NCI-H226 (cell line): ENCODE measurements around the gene ACSS1.

Source experiments
- DNase-seq: peaks from one replicate; pipeline ENCODE4 v3.0.0-alpha.2; 2015

The ACSS1 gene

GRCh38 chr20:24970030-24970553 lies 87.8 kb downstream of the ACSS1 start:
- no peak for DNase-seq

DNA sequence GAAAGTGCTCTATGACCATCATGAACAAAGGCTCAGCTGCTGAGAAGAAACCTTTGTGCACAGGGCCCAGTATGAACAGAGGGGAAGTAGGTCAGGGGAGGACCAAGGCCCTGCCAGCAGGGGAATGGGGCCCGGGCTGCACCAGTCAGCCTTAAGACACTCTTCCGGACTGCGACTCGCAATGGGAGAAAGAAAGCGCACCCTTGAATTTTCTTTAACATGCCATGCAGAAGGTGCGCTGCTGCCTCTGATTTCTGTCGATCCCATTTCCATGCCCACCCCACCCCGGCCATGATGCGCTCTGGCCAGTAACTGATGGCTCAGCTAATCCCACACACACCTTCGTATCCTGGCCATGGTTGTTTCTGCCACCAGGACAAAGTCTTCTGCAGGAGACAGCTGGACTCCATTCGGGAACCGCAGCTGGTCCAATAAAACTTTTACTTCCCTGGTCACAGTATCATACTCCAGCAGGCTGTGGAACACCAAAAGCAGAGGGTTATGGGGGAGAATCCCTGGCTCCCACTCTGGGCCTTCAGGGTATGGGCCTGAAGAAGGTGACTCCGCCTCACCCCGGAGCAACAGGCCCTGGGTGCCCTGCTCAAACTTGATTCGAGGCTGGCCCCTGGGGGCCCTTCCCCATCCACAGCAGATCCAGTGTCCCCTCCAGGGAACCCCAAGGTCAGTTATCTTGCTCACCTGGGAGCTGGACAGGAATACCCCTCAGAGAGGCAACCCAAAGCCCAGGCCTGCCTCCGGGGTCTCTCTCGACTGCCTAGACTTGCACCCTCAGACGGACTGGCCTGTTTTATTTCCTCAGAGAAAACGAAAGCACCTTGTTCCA lies 88.5 kb downstream of the ACSS1 start:
- no peak for DNase-seq

GRCh38 chr20:24968278-24968800 lies 89.6 kb downstream of the ACSS1 start:
- no peak for DNase-seq

- DNase-seq, result no peak
Observed at GRCh38 chr20:24966317-24967012, 91.5 kb downstream of the ACSS1 start.

GRCh38 chr20:24965065-24965919 lies 92.6 kb downstream of the ACSS1 start:
- DNase-seq, result no peak

- no peak for DNase-seq
Observed at GRCh38 chr20:24964506-24964840, 93.5 kb downstream of the ACSS1 start.

DNA sequence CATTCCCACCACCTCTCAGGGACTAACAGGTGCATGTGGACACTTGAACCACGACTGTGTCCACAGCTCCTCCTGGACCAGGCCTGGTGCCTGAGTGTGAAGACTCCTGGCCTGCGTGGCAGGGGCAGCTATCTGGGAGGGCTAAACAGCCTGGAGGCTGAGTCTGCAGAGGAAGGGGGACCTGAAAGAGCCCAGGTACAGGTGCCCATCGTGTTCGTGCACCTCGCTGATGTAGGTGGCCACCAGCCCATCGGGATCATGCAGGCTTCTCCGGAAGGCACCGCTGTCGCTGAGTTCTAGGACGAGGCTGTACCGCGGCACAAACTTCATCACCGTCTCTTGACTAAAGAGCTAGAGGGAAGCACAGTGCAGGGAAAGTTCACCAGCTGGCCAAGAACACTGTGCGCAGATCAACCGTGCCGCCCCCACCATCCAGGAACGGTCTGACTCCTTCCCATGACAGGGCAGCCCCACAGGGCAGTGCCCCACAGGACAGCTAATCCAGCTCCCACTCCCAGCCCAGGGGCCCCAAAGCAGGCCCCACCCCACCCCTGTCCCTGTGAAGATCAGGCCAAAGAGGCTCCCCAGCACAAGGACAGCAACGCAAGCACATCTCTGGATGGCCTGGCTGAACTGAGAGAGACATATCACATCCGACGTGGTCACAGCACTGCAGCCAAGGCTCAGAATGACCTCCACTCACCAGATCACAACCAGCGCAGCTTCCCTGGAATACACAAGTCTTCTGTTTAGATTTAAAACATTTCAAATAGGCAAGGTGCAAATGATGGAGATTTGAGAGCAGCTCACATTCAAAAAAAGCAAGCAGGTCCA lies 94.0 kb downstream of the ACSS1 start:
- no peak for DNase-seq

- DNase-seq, result no peak
Observed at GRCh38 chr20:24962510-24962909, 95.4 kb downstream of the ACSS1 start.

DNA sequence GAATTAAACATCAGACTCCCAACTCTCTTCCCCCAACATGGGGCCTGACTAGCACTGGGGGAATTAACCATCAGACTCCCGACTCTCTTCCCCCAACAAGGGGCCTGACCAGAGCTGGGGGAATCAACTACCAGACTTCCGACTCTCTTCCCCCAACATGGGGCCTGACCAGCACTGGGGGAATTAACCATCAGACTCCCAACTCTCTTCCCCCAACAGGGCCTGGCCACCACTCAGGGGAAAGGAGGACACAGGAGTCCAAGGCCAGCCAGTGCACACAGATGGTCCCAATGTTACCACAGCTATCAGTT lies 95.8 kb downstream of the ACSS1 start:
- no peak for DNase-seq

GRCh38 chr20:24961384-24962181 lies 96.4 kb downstream of the ACSS1 start:
- DNase-seq, result no peak

DNA sequence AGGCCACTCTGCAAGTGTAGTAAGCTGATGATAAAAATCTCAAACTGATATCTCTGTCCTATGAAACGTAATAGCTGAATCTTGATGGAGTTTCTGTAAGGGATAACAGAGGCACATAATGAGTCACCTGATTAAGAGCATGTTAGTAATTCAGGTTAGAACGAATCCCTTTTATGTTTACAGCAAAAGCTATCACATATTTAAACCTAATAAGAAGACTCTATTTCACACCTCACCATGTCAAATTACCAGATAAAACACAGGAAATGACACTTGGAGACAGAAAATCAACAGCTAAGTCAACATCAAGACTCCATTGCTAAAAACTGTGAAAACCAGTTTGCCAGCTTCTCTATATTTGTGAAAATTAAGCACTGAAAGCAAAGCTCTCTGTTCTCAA lies 97.1 kb downstream of the ACSS1 start:
- DNase-seq, result no peak

DNA sequence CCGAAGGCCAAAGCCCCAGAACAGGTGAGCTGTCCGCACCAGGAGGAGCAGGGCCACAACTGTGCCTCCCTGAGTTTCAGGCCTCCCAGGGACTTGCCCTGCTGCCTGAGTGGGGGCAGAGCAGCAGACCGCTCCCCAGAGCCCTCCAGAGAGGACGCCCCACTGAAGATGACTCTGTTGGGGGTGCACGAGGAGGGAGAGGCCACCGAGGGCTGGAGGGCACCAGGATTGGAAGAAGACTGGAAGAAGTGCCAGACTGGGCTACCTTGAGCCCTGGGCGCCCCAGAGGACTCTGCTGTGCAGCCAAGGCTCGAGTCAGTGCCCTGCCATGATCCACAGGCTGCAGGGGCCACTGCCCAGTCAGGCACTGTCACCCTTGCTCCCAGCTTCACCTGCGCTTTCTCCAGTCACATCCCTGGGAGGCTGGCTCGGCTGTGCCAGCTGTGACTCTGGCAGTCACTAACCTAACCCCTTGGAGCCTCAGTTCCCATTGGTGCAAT lies 97.6 kb downstream of the ACSS1 start:
- DNase-seq, result no peak

DNA sequence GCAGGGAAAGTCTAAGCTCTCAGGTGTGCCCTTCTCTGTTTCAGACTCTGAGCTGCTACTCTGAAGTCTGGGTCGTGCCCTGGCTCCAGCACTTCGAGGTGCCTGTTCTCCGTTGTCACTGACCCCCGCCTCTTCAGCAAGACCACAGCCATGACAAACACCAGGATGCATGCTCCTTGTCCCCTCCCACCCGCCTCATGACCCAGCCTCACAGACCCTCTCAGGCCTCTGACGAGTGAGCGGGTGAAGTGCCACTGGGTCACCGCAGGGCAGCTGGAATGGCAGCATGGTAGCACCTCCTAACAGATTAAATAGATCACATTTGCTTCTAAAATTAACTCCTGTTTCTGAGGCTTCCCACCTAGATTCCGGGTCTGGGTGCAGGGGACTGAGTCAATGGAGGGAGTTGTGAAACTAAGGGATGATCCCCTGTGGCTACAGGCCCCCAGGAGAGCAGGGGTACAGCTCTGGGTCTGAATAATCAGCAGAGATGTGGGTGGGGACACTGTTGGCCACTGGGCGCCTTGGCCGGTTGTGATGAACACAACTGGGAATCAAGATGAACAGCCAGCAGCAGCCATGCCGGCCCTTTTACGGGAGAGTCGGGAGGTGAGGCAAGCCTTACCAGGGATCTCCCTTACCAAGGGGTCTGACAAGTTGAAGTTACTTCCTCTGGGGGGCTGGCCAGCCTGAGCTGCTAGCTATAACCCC lies 98.2 kb downstream of the ACSS1 start:
- DNase-seq, result no peak

DNA sequence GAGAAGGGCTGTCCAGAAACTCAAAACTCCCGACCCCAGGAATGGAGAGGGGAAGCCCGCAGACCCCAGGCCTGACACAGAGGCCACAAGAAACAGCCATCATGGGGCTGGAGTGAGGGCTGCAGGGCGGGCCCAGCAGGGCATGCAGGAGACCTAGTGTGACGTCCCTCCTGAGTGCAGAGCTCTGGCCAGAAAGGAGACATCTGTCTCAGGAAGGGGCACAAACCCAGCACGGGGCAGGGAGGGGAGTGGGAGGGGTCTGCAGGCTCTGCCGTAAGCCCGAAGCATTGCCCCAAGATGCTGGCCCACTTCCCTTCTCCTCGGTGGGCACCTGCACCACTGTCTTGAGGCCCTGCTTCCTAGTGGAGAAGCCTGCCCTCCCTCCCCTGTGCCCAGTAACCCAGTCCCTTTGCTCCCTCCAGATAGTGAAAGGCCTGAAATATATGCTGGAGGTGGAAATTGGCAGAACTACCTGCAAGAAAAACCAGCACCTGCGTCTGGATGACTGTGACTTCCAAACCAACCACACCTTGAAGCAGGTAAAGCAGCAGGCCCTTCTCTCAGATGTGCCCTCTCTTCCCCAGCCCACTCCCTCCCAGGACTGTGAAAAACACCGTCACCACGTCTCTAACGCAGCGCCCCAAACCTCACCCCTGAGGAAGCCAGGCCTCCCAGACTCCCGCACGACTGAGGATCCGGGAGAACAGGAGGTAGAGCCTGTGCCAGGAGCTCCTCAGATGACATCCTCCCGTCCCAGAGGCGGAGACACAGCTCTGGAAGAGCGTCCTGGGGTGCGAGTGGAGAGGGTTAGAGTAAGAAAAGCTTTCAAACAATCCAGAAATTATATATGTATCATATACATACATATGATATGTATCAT lies 99.2 kb downstream of the ACSS1 start:
- DNase-seq, result no peak

DNA sequence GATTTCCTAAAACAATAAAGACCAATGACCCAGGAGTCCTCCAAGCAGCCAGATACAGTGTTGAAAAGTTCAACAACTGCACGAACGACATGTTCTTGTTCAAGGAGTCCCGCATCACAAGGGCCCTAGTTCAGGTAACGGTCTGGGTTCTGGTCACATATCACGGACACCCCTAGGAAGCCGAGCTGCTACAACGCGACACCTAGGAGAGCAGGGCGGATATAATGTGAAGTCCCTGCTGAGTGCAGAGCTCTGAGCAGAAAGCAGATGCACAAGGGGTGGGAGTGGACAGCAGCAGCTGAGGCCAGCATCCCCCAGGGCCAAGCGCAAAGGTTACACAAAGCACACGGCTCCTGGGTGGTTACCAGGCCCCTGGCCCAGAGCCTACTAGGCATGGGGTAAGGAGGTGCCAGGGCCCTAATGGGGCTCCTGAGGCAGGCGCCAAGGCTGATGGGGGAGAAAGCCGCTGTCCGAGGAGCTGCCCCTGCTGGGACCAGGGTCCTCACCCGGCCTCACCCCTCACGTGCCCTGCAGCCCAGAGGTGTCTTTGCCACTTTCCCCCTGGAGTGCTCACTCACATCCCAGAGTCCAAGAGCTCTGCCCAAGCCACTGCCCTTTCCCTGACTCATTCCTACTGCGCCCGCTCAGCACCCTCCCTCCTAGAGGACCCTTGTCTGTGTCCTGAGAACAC lies 100.5 kb downstream of the ACSS1 start:
- no peak for DNase-seq
